ENCODE measurements around the gene RALGPS1. TPM values are rescaled to one million over a fixed set of nuclear protein-coding genes. Genes with fewer than 3 reads are reported as not detected.

Gene RALGPS1
- total and polyA plus RNA-seq, 7 donors: 6.6 to 18.6 (median 11.4) TPM

DNA sequence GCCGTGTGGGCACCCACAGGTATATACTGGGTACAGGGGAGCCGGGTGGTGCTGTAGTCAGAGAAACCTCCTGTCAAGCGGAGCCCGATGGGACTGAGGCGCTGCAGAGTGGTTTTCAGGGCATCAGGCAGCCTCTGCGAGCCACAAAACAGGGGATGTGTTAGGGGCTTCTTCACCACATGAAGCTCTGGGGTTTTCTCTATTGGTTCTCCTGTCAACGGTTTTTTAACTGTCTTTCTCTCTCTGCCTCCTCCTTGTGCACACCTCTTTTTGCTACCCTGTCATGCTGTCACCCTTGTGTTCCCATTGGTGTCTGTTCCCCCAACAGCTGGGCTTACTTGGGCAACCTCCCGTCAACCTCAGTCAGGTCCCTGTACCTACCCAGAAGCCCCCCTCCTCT lies 19.9 kb downstream of the RALGPS1 start:
- H3K27ac ChIP-seq: no peak overlapping the region
- no peaks in the 10 kb centered on the region for H3K4me1 ChIP-seq
- H3K4me3 ChIP-seq: no peak overlapping the region
- intact Hi-C loops (cut with DNase I): no loop called here
- H3K27me3 ChIP-seq: no peaks in the 10 kb centered on the region
- no peak for DNase-seq
- H3K9me3 ChIP-seq: no peaks in the 10 kb centered on the region
- TF ChIP-seq EP300 (IDR thresholded peaks at IDR 0.05) (no peak), POLR2A (IDR thresholded peaks at IDR 0.05) (no peak), POLR2AphosphoS5 (IDR thresholded peaks at IDR 0.05) (no peak)
- TF ChIP-seq, protein P1, sequence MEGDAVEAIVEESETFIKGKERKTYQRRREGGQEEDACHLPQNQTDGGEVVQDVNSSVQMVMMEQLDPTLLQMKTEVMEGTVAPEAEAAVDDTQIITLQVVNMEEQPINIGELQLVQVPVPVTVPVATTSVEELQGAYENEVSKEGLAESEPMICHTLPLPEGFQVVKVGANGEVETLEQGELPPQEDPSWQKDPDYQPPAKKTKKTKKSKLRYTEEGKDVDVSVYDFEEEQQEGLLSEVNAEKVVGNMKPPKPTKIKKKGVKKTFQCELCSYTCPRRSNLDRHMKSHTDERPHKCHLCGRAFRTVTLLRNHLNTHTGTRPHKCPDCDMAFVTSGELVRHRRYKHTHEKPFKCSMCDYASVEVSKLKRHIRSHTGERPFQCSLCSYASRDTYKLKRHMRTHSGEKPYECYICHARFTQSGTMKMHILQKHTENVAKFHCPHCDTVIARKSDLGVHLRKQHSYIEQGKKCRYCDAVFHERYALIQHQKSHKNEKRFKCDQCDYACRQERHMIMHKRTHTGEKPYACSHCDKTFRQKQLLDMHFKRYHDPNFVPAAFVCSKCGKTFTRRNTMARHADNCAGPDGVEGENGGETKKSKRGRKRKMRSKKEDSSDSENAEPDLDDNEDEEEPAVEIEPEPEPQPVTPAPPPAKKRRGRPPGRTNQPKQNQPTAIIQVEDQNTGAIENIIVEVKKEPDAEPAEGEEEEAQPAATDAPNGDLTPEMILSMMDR (IDR thresholded peaks at IDR 0.05): no peak
- 79 to 90% methylated on average over 8 of the region's 8 CpGs for WGBS, 2 donors
- H3K36me3 ChIP-seq: no peaks in the 10 kb centered on the region

DNA sequence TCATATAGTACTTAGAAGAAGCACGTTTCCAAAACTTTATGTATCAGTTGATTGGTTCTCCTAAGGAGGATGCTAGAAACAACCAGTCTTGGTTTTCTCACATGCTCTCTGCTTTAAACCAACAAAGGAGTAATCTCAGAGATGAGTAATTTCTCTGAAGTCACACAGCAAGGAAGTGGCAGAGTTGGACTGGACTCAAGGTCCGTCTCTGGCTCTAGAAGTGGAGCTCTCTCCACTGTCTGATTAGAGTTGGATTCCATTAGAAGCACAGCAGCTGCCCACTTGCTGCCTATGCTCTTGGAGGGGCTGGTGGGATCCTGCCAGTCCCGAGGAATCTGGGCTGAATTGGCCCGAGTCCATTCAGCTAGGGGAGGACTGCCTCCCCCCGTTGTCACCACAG lies 21.0 kb downstream of the RALGPS1 start:
- Histone ChIP-seq H3K27ac (no peak overlapping the region), H3K9me3 (no peaks in the 10 kb centered on the region), H3K36me3 (no peaks in the 10 kb centered on the region), H3K4me3 (no peak overlapping the region), H3K27me3 (no peaks in the 10 kb centered on the region), H3K4me1 (peaks cover 0 to under 1% (median under 1%) of the 10 kb centered on the region in 4 donors)
- WGBS, 2 donors: 90 to 91% methylated on average over 5 of the region's 5 CpGs
- DNase-seq: no peak
- TF ChIP-seq POLR2AphosphoS5 (IDR thresholded peaks at IDR 0.05) (no peak), POLR2A (IDR thresholded peaks at IDR 0.05) (no peak), EP300 (IDR thresholded peaks at IDR 0.05) (no peak)
- TF ChIP-seq, protein P1 (IDR thresholded peaks at IDR 0.05): no peak
- intact Hi-C loops (cut with DNase I): no loop called here

DNA sequence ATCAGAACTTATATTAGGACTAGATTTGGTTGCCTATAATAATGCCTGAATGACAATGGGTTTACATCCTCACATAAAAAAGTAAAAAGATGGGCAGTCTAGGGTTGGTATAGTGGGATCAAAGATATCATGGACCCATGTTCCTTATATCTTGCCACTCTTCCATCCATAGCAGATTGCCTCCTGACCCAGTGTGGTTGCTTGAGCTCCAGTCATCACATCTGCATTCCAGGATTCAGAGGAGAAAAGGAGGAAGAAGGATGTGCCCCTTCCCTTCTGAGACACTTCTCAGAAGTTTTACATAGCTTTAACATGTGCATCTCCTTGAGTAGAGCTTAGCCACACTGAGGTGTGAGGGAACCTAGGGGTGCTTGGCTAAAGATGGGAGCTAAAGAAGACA lies 22.9 kb downstream of the RALGPS1 start:
- H3K27ac ChIP-seq: no peak overlapping the region
- intact Hi-C loops (cut with DNase I): no loop called here
- no peaks in the 10 kb centered on the region for H3K36me3 ChIP-seq
- H3K4me3 ChIP-seq: no peak overlapping the region
- no peaks in the 10 kb centered on the region for H3K9me3 ChIP-seq
- H3K27me3 ChIP-seq: no peaks in the 10 kb centered on the region
- peaks cover 0 to 19% (median 7%) of the 10 kb centered on the region in 4 donors for H3K4me1 ChIP-seq
- no peak for DNase-seq
- TF ChIP-seq POLR2A (IDR thresholded peaks at IDR 0.05) (no peak), POLR2AphosphoS5 (IDR thresholded peaks at IDR 0.05) (no peak)
- TF ChIP-seq, protein P1 (IDR thresholded peaks at IDR 0.05): no peak

DNA sequence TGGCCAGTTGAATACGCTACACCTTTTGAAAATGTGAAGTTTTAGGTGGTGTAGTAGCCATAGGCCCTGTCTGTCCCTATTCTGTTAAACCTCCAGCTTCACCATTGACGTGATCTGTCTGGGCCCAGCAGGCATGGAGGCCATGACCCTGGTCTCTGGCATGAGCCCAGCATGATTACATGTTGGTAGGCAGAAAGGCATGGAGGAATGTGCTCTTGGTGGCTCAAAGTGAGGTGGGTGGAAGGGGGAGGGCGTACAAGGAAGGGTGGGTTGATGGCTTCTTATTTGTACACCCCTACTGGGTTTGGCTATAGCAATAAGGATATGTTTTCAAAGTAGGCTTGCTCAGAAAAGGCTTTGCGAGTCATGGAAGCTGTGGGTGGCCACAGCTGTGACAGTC lies 23.7 kb downstream of the RALGPS1 start:
- WGBS, 2 donors: 92% methylated on average over 4 of the region's 4 CpGs
- TF ChIP-seq EP300 (IDR thresholded peaks at IDR 0.05): no peak
- TF ChIP-seq POLR2AphosphoS5 (IDR thresholded peaks at IDR 0.05): no peak
- TF ChIP-seq, protein P1 (IDR thresholded peaks at IDR 0.05): no peak
- no peak for TF ChIP-seq POLR2A (IDR thresholded peaks at IDR 0.05)
- Histone ChIP-seq H3K4me3 (no peak overlapping the region), H3K4me1 (peaks cover 0 to 25% (median 7%) of the 10 kb centered on the region in 4 donors), H3K27me3 (no peaks in the 10 kb centered on the region), H3K9me3 (no peaks in the 10 kb centered on the region), H3K36me3 (no peaks in the 10 kb centered on the region), H3K27ac (no peak overlapping the region)
- intact Hi-C loops (cut with DNase I): no loop called here
- DNase-seq: no peak

DNA sequence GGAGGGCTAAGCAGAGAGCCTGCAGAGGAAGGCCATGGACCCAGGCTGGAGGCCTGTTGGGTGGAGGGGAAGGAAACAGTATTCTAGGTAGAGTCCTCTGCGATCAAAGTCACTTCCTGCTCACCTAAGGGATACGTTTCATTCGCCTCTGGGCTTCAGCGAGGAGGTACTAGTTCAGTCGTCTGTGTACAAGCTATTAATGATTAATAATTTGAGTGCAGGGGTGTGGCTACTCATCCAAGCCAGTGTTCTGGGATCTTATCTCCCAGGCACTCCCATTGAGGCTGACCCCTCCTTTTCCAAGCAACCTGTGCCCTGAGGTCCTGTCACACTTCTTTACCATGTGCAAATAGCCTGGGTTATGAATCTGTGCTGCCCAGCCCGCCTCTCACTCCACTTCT lies 25.2 kb downstream of the RALGPS1 start:
- no peaks in the 10 kb centered on the region for H3K27me3 ChIP-seq
- TF ChIP-seq POLR2AphosphoS5 (IDR thresholded peaks at IDR 0.05): no peak
- no peak for TF ChIP-seq EP300 (IDR thresholded peaks at IDR 0.05)
- no peak for TF ChIP-seq POLR2A (IDR thresholded peaks at IDR 0.05)
- TF ChIP-seq, protein P1 (IDR thresholded peaks at IDR 0.05): no peak
- H3K27ac ChIP-seq: no peak overlapping the region
- no peak for DNase-seq
- intact Hi-C loops (cut with DNase I): loop anchor here (1.0 to 2.0 kb wide), 2 partner anchors 183 to 259 kb away; partner anchors contain the start of gene ANGPTL2
- no peaks in the 10 kb centered on the region for H3K9me3 ChIP-seq
- H3K36me3 ChIP-seq: no peaks in the 10 kb centered on the region
- no peak overlapping the region for H3K4me3 ChIP-seq
- WGBS, 2 donors: 18 to 67% methylated on average over 6 of the region's 6 CpGs
- H3K4me1 ChIP-seq: peaks cover 0 to 25% (median 9%) of the 10 kb centered on the region in 4 donors

Data from sigmoid colon (tissue), 7 donors.